Mucosa of rectum (tissue), 2 donors: ENCODE data around the gene COPS3.
A peak's percentile ranks its signal among the peaks of the same experiment; 100 is the strongest.

ENCODE experiments used
- H3K27ac ChIP-seq, 2 donors: one replicate each; pipeline ENCODE4 v1.7.0; 2013; ENCODE audit warnings: inconsistent platforms in 2 of 2, low read depth in 2 of 2, low read length in 2 of 2
- H3K27me3 ChIP-seq, 2 donors: one replicate each; pipeline ENCODE4 v1.7.0; 2013; ENCODE audit warnings: low read length in 2 of 2; ENCODE audit not compliant: control insufficient read depth in 2 of 2, insufficient read depth in 2 of 2
- H3K36me3 ChIP-seq, 2 donors: one replicate each; pipeline ENCODE4 v1.7.0; 2013; ENCODE audit warnings: low read length in 2 of 2; ENCODE audit not compliant: control insufficient read depth in 2 of 2, insufficient read depth in 2 of 2
- H3K4me1 ChIP-seq, 2 donors: one replicate each; pipeline ENCODE4 v1.7.0; 2013; ENCODE audit warnings: low read length in 2 of 2, mild to moderate bottlenecking in 1 of 2; ENCODE audit not compliant: control insufficient read depth in 2 of 2, insufficient read depth in 2 of 2
- H3K4me3 ChIP-seq, 2 donors: one replicate each; pipeline ENCODE4 v1.7.0; 2013; ENCODE audit warnings: low read length in 2 of 2
- H3K9ac ChIP-seq, 2 donors: one replicate each; pipeline ENCODE4 v1.7.0; 2013; ENCODE audit warnings: low read length in 2 of 2, low read depth in 1 of 2, mild to moderate bottlenecking in 1 of 2
- H3K9me3 ChIP-seq, 2 donors: one replicate each; pipeline ENCODE4 v1.7.0; 2013; ENCODE audit warnings: low read length in 2 of 2; ENCODE audit not compliant: control insufficient read depth in 2 of 2
- donor health status: healthy.
- donor health status: Normal muscosa, but diverticular disease.

The COPS3 gene

DNA sequence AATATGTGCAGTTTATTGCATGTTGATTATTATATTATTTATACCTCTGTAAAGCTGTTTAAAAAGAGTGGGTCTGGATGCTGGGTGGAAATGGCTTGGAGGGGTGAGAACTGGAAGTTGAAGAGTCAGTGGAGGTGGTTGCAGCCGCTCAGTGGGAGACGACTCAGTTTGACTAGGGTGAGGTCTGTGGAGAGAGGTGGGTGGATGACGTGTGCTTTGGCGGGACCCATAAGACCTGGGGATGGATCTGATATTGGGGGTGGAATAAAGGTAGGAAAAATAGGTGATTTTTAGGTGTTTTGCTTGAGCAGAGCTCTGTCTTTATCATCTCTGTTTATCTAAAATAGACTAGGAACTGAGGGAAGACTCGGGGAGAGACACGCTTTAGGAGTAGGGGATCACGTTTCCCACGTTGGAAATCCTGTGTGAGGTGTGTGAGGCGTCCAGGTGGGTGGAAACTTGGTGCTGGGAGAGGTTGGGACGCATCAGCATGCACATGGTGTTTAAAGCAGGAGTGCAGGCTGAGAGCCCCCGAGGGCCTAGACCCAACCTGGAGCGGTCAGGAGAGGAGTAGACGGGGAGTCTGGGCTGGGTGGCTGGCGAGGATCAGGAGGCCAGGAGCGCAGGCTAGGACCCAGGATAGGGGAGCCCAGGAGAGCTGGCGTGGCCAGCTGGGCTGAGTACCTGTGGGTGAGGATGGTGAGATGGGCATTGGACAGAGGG is 39.3 kb upstream of the COPS3 start:
- H3K4me3 ChIP-seq: no peak overlapping the region
- H3K36me3 ChIP-seq: no peaks in the 10 kb centered on the region

DNA sequence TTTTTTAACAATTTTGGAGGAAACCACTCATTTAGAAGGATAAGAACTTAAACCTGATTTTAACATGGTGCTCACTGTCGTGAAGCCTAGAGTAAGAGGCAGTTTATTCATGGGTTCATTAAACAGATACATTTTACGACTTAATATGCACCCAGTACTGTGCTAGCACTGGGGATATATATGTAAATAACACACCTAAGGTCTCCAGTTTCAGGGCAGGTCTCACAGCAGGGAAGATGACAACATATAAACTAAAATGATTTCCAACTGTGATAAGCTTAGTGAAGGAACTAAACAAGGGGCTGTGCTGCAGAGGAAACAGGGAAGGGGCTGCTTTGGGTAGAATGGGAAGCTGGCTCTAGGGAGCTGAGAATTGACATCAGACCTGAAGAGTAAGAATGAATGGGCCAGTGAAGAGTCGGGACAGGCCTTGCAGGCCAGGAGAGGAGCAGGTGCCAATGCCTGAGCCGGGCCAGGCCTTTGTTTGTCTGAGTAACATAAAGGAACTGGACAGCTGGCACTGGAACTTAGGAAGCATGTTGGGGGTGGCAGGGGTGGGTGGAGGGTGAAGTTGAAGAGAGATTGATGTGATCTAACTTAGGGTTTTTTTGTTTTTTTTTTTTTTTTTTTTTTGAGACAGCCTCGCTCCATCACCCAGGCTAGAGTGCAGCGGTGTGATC is 34.2 kb upstream of the COPS3 start:
- no peak overlapping the region for H3K9ac ChIP-seq
- H3K27me3 ChIP-seq: no peaks in the 10 kb centered on the region
- no peaks in the 10 kb centered on the region for H3K9me3 ChIP-seq
- H3K36me3 ChIP-seq: no peaks in the 10 kb centered on the region
- H3K4me1 ChIP-seq: no peaks in the 10 kb centered on the region
- H3K4me3 ChIP-seq: no peak overlapping the region
- peak overlapping the region in 1 of 2 donors; percentile 43 for H3K27ac ChIP-seq

More for the DNA sequence above, 39.3 kb upstream of the COPS3 start:
- Histone ChIP-seq H3K9ac (no peak overlapping the region), H3K27me3 (no peaks in the 10 kb centered on the region), H3K27ac (no peak overlapping the region), H3K9me3 (no peaks in the 10 kb centered on the region), H3K4me1 (no peaks in the 10 kb centered on the region)

GRCh38 chr17:17314501-17315071 is 33.5 kb upstream of the COPS3 start:
- Histone ChIP-seq H3K4me3 (no peak overlapping the region), H3K27me3 (no peaks in the 10 kb centered on the region), H3K9me3 (no peaks in the 10 kb centered on the region), H3K27ac (peak overlapping the region in 1 of 2 donors; percentile 43), H3K9ac (no peak overlapping the region), H3K36me3 (no peaks in the 10 kb centered on the region), H3K4me1 (no peaks in the 10 kb centered on the region)

DNA sequence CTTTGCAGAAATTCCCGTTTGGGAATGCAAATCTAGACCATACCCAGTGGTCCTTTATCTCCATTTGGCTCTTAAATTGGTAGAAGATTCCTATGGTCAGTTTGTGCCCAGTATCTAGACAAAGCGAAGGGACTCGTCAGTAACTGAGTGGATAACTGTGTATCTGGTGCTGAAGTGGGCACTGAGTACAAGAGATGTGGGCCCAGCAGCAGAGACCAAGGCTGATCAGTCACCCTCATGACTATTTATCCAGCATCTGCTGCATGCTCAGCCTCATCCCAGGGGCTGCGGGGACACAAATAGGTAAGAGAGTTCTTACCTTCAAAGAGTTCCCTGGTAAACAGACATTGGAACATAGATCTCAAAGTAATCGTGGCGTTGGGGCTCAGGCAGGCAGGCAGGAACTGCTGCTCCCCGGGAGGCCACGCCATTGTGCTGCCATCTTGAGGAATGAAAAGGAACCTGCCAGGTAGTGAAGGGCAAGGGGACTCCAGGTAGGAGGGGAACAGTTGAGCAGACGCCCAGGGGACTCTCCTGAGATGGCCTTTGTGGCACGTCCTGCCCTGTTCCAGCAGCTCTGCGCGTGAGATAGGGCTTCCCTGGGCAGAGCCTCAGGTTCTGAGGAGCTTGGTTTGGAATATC is 32.4 kb upstream of the COPS3 start:
- Histone ChIP-seq H3K36me3 (no peaks in the 10 kb centered on the region), H3K9me3 (no peaks in the 10 kb centered on the region), H3K9ac (no peak overlapping the region), H3K4me1 (no peaks in the 10 kb centered on the region), H3K4me3 (no peak overlapping the region), H3K27me3 (no peaks in the 10 kb centered on the region), H3K27ac (no peak overlapping the region)

GRCh38 chr17:17309356-17309755 is 28.3 kb upstream of the COPS3 start:
- Histone ChIP-seq H3K36me3 (no peaks in the 10 kb centered on the region), H3K4me1 (no peaks in the 10 kb centered on the region), H3K4me3 (no peak overlapping the region), H3K27ac (no peak overlapping the region), H3K27me3 (no peaks in the 10 kb centered on the region), H3K9me3 (no peaks in the 10 kb centered on the region), H3K9ac (no peak overlapping the region)

GRCh38 chr17:17305281-17305801 is 24.3 kb upstream of the COPS3 start:
- no peaks in the 10 kb centered on the region for H3K36me3 ChIP-seq
- peak overlapping the region in 1 of 2 donors; percentile 7 for H3K4me3 ChIP-seq
- no peak overlapping the region for H3K9ac ChIP-seq
- H3K4me1 ChIP-seq: peaks cover 8 to 12% of the 10 kb centered on the region in 2 donors
- H3K27ac ChIP-seq: peak overlapping the region in 1 of 2 donors; percentile 38
- H3K9me3 ChIP-seq: no peaks in the 10 kb centered on the region
- no peaks in the 10 kb centered on the region for H3K27me3 ChIP-seq

DNA sequence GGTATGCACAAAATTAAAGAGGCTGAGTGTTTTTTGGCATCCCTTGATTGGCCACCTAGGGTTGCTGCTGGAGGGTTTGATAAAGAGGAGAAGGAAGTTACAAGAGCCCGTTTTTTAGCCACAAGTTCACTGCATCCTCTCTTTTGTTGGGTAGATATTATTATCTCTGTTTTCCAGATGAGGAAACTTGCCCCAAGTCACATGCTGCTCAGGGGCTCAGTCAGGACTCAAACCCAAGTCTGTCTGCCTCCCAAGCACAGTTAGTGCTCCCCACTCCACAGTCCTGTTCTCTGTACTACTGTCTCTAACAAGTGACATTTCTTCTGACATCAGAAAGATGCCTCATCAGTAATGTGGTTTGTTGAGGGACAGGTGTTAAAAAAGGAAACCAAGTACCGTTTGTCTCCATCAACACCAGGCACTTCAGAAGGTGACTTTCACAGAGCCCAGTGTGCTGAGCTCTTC is 23.5 kb upstream of the COPS3 start:
- Histone ChIP-seq H3K27me3 (no peaks in the 10 kb centered on the region), H3K27ac (peak overlapping the region in 1 of 2 donors; percentile 38), H3K9me3 (no peaks in the 10 kb centered on the region), H3K36me3 (no peaks in the 10 kb centered on the region), H3K9ac (no peak overlapping the region), H3K4me1 (peaks cover 8 to 12% of the 10 kb centered on the region in 2 donors), H3K4me3 (peak overlapping the region in 1 of 2 donors; percentile 7)

DNA sequence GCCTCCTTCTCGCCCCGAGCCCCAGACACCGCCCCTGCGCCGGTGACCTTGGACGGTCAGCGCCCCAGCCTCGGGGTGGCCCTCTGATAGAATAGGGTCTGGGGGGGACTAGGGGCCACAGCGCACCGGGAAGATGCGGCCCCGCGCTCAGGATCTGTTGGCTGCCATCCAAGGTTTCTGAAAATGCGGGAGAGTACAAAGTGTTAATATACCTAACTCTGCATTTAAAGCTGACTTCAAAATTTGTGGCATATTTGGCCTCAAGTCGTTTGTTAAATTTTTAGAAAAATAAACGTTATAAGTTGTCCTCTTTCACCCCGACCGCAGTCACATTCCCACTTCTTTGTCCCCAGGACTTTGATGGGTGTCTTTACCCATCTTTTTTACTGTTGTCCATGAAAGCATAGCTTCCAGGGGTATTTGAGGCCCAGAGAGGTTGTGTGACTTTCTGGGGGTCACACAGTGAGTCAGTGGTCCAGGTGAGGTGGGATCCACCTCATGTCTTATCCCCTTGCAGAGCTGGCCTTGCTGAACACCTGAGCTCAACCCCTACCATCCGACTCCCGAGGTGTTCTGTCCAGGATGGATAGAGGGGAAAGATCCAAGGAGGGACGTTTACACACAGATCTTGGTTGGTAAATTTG is 22.9 kb upstream of the COPS3 start:
- H3K36me3 ChIP-seq: no peaks in the 10 kb centered on the region
- no peaks in the 10 kb centered on the region for H3K9me3 ChIP-seq
- peak overlapping the region; percentile 54 to 80 for H3K4me3 ChIP-seq
- H3K4me1 ChIP-seq: peaks cover 8 to 12% of the 10 kb centered on the region in 2 donors
- no peaks in the 10 kb centered on the region for H3K27me3 ChIP-seq
- peak overlapping the region in 1 of 2 donors; percentile 58 for H3K9ac ChIP-seq
- H3K27ac ChIP-seq: no peak overlapping the region

DNA sequence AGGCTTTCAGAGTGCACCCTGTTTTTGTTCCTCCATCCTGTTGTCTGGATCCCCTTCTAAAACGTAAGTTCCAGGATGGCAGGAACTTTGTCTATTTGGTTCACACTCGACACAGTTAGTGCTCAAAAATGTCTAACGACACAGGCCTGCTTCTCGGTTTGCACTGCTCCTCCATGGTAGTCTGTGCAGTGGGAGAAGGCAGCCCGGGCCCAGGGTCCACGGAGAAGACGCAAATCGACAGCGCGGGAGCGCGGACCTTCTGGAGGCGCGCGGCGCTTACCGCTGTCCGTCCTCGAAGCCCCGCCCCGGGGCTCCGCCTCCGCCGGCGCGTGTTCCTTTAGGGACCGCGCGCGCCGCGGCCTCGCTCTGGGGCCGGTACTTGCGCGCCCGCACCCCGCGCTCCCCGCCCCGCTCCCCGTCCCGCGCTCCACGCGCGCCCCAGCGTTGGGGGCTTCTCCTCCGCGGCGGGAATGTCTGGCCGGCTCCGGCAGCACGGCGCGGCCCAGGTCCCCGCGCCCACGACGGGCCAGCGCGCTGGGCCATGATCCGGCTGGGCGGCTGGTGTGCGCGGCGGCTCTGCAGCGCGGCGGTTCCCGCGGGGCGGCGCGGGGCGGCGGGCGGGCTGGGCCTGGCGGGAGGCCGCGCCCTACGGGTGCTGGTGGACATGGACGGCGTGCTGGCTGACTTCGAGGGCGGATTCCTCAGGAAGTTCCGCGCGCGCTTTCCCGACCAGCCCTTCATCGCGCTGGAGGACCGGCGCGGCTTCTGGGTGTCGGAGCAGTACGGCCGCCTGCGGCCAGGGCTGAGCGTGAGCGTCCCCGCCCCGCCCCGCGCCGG is 22.2 kb upstream of the COPS3 start, which contains the start of gene NT5M:
Gene NT5M (plus strand): TSS at position 364 of the 837 bp plus-strand sequence. CDS start 178 bp downstream, at position 542.
- Histone ChIP-seq H3K9me3 (no peaks in the 10 kb centered on the region), H3K9ac (peak within 1 kb of the TSS in 1 of 2 donors; percentile 58), H3K4me1 (peaks cover 8 to 12% of the 10 kb centered on the region in 2 donors), H3K27ac (peak within 1 kb of the TSS; percentile 39 to 56), H3K27me3 (no peaks in the 10 kb centered on the region), H3K4me3 (peak within 1 kb of the TSS; percentile 55 to 80), H3K36me3 (no peaks in the 10 kb centered on the region)
